HG02981 (cell line): ENCODE results near the gene FGFRL1.
"Not testable (repeated sequence)": the region's sequence is repeated elsewhere in the genome, so short reads cannot be mapped to it uniquely, and the experiment has no call there.

Experiments
- ATAC-seq: cut with Tn5 transposase; IDR thresholded peaks from one replicate; pipeline ENCODE4 v1.9.1; 2021; ENCODE audit warnings: mild to moderate bottlenecking, moderate library complexity; ENCODE audit not compliant: unreplicated experiment

The FGFRL1 gene

DNA sequence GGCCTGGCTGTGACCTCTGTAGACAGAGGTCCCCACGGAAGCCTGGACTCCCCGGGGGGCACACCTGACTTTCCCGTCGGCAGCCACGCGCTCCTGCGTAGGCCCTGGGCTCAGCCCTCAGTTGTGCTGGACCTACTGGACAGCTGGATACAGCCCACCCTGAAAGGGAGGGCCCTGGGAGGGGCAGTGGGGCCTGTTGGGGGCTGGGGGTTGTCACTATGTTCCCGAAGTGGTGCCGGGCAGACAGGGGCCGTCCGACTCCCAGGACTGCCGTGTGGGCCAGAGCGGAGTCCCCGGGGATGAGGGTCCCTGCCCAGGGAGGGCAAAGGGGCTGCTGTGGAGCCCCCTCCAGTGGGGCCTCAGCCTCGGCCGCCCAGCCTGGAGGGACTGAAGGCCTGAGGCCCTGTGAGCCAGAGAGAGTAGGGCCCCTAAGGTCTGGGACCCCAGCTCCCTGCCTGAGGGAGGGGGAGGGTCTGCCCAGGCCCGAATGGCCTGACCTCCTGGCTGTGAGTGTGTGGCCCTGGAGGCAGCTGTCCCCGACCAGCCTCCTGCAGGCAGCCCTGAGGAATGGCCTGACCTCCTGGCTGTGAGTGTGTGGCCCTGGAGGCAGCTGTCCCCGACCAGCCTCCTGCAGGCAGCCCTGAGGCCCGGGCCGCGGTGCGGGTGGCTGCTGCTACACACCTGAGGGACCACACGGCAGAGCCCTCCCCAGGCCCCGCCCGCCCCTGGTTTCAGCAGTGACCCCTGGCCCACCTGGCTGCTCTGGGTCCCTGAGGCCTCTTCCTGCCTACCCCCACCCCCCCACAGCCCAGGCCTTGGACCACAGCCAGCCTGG, 25.8 kb downstream of the FGFRL1 start:
- ATAC-seq = no peak

DNA sequence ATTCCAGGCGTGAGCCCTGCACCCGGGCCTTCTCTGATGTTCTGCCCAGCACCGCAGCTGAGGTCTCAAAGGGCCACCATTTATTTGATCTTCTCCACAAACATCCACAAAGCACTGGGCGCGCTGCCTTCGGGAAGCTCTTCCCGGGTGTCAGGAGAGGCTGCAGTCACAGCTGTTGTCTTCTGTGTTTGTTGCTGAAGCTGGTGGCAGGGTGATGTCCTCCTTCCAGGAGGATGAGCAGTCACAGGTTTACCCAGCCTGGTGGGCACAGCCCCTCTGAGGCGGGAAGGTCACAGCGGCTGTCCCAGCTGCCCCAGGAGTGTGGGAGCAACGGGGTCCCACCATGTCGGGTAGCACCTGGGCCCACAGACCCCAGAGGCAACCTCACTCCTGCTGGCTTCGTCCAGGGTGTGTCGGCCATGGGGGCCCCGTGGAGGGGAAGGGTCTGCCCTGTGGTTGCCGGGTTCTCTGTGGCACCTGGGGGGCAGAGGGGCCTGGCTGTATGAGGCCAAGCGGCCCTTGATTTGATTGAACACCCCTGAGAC, 27.6 kb downstream of the FGFRL1 start:
- ATAC-seq = no peak

DNA sequence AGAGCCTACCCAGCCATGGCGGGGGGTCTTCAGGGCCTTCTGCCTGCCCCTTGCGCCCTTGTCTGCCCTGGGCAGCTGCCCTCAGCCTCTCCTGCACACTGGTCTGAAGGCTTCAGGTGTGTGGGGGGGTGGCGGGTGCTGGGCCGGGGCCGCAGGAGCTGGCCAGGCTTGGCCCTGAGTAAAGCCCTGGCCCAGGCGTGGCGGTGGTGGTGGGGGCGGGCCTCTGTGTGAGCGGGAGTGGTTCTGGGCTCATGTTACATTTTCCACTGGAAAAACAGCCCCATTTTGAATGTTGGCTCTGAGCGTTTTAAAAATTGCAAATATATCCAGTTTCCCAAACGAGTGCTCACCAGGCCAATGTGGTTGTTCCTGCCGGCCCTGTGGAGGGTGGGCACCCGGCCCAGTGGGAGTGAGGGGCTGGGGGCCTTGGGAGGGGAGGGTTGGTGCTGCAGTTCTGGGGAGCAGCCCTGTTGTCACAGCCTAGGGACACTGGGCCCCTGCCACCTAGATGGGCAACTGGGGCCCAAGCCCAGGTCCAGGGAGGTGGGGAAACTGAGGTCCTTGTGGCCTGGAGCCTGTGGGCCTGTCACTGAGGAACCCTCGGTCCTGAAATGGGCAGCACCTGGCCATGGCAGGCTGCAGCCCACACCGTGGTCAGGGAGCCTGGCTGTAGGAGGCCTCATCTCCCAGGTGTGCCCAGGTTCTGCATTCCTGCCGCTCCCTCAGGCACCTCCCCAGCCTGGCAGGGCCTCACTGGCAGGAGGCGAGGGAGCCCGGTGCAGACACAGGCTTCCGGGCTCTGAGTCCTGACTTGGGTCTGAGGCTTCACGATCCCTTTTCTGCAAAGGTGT, 28.3 kb downstream of the FGFRL1 start:
- ATAC-seq = no peak

DNA sequence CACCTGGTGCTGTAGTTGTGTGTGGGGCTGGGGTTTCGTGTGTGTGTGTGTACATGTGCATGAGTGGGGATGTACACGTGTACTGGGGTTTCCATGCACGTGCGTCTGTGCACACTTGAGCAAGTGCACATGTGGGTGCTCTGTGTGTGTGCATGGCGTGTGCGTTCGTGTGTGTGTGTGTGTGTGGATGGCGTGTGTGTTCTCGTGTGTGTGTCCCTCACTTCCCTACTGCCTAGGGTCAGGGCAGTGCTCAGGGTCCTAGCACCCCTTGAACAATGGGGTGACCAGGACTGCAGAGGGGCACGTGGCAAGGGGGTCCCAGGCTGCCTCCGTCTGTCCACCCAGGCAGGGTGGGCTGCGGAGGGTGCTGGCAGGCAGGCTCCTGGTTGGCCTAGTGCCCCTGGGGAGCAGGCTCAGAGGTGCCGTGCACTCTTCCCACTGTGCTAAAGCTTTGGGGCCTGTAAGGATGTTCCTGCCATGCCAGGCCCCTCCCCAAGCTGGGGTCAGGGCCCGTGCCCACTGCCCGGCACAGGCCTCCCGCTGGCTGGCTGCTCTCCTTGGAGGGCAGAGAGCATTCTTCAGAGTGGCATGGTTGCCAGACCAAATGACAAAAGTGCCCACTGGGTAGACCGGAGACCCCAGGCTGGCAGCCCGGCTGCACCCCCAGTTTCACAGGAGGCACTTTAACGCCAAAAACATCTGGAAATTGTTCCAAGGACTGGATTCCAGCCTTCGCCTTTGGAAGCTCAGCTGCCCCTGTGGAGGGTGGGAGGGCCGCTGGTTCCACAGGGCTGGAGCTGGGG, 29.1 kb downstream of the FGFRL1 start:
- no peak for ATAC-seq

DNA sequence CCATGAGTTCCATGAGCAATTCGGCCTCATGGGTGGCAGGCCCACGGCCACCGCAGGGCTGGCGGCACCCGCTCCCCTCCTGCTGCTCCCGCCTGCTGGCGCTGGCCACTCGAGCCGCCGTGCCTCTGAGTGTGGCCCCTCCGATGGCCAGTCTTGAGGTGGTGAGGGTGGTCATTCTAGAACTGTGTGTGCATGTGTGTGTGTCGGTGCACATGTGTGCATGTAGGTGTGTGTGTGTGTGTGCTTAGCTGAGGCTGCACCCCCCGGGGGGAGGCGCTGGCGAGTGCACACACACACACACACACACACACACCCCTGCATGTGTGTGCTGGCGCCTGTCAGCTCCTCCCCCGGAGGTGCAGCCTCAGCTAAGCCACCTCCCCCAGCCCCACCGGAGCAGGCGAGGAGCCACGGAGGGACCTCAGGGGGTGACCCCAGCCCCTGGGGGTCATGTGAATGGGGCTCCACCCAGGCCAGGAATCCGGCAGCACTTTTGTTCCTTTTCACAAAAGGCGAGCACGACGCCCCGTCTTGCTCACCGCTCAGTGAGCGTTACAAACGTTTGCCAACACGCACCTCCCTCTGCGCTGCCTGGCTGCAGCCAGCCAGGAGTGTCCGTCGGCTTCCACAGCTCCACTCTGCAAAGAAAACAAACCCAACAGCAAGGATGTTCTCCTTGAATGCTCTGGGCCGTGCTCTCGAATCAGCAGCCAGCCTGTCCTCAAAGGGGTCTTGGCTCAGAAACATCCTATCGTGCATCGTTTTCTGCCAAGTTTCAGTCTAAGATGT, 29.9 kb downstream of the FGFRL1 start:
- no peak for ATAC-seq

DNA sequence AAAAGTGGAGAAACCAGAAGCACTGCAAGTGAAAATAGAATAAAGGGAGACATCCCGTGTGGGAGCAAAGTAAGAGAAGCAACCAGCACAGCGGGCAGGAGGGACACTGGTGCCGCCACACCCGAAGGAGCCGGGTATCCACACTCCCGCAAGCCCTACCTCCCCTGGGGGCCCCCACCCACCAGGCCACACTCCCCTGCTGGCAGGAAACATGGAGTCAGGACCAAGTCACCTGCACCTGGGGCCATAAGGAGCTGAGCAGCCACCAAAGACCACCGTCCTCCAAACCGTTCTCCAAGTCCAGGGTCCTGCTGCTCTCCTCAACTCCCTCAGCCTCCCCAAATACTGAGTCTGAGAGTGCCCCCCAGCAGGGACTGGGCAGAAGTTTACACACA, 30.5 kb downstream of the FGFRL1 start:
- ATAC-seq = no peak

DNA sequence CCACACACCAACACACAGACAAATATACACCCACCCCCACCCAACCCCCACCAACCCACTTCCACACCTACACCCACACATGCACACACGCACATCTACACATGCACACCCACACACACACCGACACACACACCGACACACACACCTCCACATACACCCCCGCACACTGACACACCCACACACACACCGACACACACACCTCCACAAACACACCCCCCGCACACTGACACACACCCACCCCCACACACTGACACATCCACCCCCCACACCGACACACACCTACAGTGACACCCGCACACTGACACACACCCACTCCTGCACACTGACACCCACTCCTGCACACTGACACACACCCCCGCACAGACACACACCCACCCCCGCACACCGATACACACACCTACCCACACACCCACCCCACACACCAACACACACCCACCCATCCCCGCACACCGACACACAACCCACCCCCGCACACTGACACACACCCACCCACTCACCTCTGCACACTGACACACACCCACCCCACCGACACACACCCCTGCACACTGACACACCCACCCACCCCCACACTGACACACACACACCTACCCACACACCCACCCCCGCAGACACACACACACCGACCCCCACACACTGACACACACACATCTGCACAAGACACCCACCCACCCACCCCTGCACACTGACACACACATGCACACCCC, 31.1 kb downstream of the FGFRL1 start:
- ATAC-seq = no peak

DNA sequence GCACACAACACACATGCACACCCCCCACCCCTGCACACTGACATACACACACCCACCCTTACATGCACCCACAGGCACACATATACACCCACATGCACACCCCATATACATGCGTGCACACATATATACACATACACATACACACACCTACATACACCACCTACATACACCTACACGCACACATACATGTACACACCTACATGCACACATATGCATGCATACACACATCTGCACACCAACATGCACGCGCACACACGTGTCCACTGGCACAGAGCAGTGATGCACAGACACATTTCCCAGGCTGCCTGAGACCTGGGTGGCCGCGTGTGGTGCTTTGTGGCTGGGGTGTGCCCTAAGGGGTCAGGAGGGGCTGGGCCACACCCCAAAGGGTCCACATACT, 31.7 kb downstream of the FGFRL1 start:
- ATAC-seq = no peak

DNA sequence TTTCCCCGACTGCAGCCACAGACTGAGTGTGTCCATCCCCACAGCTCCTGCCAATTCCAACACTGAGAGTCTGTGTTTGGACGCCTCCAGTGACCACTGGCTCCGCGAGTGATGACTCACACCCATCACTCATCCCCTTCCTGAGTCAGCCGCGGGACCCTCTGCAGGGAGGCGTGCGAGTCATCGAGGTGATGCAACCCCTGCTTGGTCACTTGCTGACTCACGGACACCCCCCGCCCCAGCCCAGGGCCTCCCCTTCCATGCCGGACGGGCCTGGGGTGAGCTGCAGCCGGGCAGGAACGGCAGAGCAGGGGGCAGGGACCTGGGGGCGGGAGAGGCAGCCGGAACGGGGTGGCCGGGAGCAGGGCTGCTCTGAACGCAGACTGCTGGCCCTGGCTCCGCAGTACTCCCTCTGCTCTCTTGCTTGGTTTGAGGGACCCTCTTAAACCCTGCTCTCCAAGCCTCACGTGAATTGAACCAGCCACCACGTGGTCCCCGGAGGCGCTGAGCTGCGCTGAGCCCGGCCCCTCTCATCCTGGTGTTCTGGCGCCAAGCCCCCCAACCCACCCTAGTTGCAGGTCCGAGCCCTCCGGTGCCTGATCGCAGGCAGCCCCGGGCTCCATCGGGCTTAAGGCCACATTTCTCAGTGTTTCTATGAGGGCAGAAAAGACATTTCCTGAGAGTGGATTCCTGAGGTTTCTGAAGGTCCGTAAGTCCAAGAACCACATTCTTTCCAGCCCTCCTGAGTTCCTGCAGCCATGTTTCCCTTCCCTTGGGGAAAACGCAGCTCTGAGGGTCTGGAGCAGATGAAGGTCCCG, 32.4 kb downstream of the FGFRL1 start:
- ATAC-seq = no peak

DNA sequence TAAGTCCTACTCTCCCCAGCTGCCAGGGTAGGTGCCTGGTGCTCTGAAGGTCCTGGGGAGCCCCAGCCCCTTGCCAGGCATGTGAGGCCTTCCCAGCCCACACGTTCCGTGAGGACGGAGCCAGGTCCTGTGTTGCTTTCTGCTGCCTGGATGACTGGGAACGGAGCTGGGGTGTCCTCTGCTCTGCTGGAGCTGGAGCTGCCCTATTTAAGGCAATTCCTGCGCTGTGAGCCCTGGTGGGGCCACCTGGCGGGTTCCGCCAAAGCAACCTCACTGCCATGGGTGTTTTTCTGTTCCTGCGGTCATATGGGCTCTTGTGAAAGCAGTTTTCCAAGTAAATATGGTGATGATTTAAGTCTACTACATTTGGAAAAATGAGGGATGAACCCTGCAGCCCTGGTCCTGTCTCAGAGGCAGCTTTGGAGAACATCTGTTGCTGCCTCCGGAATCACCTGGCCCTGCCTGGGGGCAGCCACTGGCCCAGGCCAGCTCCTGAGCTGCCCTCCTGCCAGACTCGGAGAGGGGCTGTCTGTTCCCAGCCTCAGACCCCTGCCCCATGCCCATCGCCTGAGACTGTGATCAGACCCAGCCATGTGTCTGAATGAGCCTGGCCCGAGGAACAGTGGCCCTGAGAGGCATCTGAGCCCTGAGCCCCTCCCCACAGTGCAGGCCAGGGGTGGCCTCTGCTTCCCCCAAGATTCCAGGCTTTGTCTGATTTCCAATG, 33.2 kb downstream of the FGFRL1 start:
- no peak for ATAC-seq

DNA sequence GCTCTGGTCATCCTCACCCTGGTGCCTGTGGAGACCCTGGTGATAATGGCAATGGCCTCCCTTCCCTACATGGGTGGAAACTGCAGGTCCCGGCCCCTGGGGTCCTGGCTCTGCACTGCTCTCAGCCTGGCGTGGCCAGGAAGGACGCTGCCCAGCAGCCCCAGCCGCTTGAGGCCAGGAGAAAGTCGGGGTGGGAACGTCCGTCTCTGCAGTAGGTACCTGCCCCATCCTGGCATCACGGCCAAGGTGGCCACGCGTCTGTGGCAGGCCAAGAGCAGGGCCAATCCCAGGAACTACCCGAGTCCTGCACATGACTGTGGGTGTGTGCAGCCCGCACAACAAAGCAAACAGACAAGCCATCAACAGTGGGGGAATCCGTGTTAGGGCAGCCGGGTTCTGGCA, 33.8 kb downstream of the FGFRL1 start:
- no peak for ATAC-seq

DNA sequence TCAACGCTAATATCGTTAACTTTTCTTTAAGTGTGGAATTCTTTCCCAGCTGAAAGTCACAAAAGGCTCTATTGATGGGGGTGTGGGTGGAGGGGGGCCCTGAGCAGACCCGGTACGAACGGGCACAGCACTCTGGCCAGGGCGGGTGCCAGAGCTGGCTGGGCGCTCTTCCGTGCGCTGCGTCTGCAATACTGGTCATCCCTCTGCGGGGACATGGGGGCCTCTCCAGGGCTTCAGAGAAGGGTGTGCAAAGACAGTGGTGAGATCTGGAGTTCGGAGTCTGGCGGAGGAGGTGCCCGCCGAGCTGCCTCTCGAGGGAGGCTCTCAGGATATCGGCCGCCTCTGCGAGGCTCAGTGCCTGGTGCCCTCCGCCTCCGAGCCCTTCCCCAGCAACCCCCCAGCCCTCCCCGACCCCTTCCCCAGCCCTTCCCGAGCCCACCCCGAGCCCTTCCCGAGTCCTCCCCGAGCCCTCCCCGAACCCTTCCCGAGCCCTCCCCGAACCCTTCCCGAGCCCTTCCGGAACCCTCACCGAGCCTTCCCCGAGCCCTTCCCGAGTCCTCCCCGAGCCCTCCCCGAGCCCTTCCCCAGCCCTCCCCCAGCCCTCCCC, 34.3 kb downstream of the FGFRL1 start:
- ATAC-seq = no peak

DNA sequence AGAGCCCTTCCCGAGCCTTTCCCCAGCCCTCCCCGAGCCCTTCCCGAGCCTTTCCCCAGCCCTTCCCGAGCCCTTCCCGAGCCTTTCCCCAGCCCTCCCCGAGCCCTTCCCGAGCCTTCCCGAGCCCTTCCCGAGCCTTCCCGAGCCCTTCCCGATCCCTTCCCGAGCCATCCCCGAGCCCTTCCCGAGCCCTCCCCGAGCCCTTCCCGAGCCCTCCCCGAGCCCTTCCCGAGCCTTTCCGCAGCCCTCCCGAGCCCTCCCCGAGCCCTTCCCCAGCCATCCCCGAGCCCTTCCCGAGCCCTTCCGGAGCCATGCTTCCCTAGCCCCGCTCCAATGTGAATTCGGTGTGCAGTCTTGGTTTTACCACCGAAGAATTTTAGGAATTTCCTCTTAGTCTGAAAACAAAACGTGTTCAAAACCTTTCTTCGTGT, 35.2 kb downstream of the FGFRL1 start:
- not testable (repeated sequence) for ATAC-seq

DNA sequence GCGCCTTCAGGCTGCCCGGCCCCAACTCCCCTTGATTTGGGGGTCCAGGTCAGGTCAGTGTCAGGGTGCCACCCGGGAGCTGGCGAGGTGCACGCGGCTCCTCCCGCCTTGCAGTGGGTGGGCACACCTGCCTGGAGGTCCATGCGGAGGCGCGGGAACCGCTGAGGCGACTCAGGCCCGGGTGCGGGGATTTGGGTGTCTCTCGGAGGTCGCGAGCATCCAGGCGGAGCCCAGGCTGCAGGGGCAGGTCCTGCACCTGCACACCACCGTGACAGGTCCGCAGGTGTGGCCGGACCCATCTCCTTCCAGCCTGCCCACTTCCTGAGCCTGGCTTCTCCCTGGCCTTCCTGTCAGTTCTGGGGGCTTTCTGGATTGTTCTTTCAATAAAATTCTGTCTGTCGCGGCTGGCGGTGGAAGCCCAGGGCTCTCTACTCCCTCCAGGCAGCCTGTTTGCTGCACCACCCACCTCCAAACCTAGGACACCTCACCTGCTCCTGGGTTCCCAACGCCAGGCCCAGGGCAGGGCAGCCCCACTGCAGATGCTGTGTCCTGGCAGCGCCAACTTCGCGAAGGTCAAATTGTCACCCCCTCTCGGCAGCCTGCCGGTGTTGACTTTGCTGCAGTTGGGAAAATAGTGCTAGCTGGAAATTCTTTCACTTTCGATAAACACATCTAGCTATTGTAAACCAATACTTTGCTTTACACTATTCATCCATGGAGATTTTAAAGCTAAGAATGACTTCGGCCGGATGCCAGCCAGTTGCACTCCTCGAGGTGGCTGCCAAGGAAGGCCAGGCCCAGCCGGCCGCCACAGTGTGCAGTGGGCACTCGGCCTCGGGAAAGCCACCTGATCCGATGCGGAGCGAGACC, 35.9 kb downstream of the FGFRL1 start:
- ATAC-seq = no peak

DNA sequence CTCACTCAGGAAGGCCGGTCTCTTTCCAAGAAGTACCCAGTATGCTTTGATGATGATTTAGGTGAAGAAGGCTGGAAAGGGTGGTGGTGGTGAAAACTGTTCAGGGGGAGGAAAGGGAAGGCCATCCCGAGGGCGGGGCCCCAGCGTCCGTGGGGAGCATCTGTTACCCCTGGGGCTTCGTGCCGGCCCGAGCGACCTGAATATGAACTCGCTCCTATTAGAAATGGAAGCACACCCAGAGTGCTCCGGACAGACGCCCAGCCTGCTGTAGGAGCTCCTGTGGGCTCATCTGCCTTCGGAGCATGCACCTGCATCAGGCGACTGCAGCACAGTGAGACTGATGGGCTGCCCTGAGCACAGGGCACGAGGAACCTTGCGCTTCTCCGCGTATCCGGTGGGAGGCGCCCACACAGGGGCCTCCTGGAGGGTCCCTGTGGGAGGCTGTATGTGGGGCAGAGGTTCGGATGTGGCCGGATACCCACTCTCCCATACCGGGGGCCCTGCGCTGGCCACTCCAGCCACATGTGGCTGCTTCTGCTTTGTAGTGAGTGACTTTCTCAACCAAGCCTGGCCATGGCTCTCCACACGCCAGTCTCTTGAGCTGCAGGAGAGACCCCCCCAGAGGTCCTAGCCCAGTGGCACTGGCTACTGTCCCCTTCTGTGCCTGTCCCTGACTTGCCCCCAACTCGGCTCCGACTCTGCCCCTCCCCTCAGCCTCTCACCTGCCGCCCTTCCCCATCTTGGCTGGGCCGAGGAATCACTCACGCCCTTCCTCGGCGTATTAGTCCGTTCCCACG, 36.7 kb downstream of the FGFRL1 start:
- no peak for ATAC-seq
